Measurements from ENCODE around the gene SLC38A2. TPM values are rescaled to one million over a fixed set of nuclear protein-coding genes. Genes with fewer than 3 reads are reported as not detected.

SLC38A2 gene
- polyA plus RNA-seq, 1 donor from 2014 or later = 143 TPM

GRCh38 chr12:46376579-46376978 is 4.0 kb upstream of the SLC38A2 start:
- Histone ChIP-seq H2AFZ (ENCODE audit: low read depth, low read length) (no peak overlapping the region), H3K4me2 (ENCODE audit: low read length) (no peak overlapping the region), H3K9me2 (ENCODE audit: insufficient read depth, low read length) (no peaks in the 10 kb centered on the region), H3K9me3 (ENCODE audit: low read length) (no peaks in the 10 kb centered on the region), H3K27me3 (ENCODE audit: insufficient read depth, low read depth, low read length) (no peaks in the 10 kb centered on the region), H3K9ac (ENCODE audit: low read length) (no peak overlapping the region), H3K27ac (ENCODE audit: low read length) (no peak overlapping the region), H3K36me3 (ENCODE audit: insufficient read depth, low read length) (no peaks in the 10 kb centered on the region), H3F3A (ENCODE audit: insufficient read depth, low read length, poor library complexity, severe bottlenecking) (no peaks in the 10 kb centered on the region), H3K4me3 (ENCODE audit: low read length) (no peak overlapping the region), H3K79me2 (replicated peaks; ENCODE audit: insufficient read depth, low read length) (peaks cover 5% of the 10 kb centered on the region), H4K20me1 (ENCODE audit: insufficient read depth) (no peaks in the 10 kb centered on the region)
- TF ChIP-seq EP300 (conservative IDR thresholded peaks at IDR 0.05; ENCODE audit: poor library complexity, severe bottlenecking) (no peak), EZH2 (IDR thresholded peaks at IDR 0.05; ENCODE audit: borderline replicate concordance, insufficient read depth, low read length, poor library complexity, severe bottlenecking) (no peak), SMC3 (conservative IDR thresholded peaks at IDR 0.05; ENCODE audit: poor library complexity) (no peak), MXI1 (conservative IDR thresholded peaks at IDR 0.05; ENCODE audit: poor library complexity, severe bottlenecking) (no peak), RAD21 (conservative IDR thresholded peaks at IDR 0.05) (no peak), TAF1 (IDR thresholded peaks at IDR 0.05; ENCODE audit: low read depth) (no peak), POLR2AphosphoS5 (IDR thresholded peaks at IDR 0.05) (no peak)
- TF ChIP-seq, protein P1, sequence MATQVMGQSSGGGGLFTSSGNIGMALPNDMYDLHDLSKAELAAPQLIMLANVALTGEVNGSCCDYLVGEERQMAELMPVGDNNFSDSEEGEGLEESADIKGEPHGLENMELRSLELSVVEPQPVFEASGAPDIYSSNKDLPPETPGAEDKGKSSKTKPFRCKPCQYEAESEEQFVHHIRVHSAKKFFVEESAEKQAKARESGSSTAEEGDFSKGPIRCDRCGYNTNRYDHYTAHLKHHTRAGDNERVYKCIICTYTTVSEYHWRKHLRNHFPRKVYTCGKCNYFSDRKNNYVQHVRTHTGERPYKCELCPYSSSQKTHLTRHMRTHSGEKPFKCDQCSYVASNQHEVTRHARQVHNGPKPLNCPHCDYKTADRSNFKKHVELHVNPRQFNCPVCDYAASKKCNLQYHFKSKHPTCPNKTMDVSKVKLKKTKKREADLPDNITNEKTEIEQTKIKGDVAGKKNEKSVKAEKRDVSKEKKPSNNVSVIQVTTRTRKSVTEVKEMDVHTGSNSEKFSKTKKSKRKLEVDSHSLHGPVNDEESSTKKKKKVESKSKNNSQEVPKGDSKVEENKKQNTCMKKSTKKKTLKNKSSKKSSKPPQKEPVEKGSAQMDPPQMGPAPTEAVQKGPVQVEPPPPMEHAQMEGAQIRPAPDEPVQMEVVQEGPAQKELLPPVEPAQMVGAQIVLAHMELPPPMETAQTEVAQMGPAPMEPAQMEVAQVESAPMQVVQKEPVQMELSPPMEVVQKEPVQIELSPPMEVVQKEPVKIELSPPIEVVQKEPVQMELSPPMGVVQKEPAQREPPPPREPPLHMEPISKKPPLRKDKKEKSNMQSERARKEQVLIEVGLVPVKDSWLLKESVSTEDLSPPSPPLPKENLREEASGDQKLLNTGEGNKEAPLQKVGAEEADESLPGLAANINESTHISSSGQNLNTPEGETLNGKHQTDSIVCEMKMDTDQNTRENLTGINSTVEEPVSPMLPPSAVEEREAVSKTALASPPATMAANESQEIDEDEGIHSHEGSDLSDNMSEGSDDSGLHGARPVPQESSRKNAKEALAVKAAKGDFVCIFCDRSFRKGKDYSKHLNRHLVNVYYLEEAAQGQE (IDR thresholded peaks at IDR 0.05; ENCODE audit: borderline replicate concordance) = no peak
- TF ChIP-seq, protein P2, sequence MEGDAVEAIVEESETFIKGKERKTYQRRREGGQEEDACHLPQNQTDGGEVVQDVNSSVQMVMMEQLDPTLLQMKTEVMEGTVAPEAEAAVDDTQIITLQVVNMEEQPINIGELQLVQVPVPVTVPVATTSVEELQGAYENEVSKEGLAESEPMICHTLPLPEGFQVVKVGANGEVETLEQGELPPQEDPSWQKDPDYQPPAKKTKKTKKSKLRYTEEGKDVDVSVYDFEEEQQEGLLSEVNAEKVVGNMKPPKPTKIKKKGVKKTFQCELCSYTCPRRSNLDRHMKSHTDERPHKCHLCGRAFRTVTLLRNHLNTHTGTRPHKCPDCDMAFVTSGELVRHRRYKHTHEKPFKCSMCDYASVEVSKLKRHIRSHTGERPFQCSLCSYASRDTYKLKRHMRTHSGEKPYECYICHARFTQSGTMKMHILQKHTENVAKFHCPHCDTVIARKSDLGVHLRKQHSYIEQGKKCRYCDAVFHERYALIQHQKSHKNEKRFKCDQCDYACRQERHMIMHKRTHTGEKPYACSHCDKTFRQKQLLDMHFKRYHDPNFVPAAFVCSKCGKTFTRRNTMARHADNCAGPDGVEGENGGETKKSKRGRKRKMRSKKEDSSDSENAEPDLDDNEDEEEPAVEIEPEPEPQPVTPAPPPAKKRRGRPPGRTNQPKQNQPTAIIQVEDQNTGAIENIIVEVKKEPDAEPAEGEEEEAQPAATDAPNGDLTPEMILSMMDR (IDR thresholded peaks at IDR 0.05; ENCODE audit: poor library complexity, severe bottlenecking) = no peak

- Histone ChIP-seq H3K79me2 (replicated peaks; ENCODE audit: insufficient read depth, low read length) (peaks cover 22% of the 10 kb centered on the region), H3K36me3 (ENCODE audit: insufficient read depth, low read length) (no peaks in the 10 kb centered on the region), H3K9me3 (ENCODE audit: low read length) (no peaks in the 10 kb centered on the region), H3F3A (ENCODE audit: insufficient read depth, low read length, poor library complexity, severe bottlenecking) (no peaks in the 10 kb centered on the region), H3K4me2 (ENCODE audit: low read length) (no peak overlapping the region), H3K9ac (ENCODE audit: low read length) (no peak overlapping the region), H3K9me2 (ENCODE audit: insufficient read depth, low read length) (no peaks in the 10 kb centered on the region), H3K27ac (ENCODE audit: low read length) (no peak overlapping the region), H3K27me3 (ENCODE audit: insufficient read depth, low read depth, low read length) (no peaks in the 10 kb centered on the region), H3K4me3 (ENCODE audit: low read length) (no peak overlapping the region), H2AFZ (ENCODE audit: low read depth, low read length) (no peak overlapping the region), H4K20me1 (ENCODE audit: insufficient read depth) (no peaks in the 10 kb centered on the region)
- TF ChIP-seq EP300 (conservative IDR thresholded peaks at IDR 0.05; ENCODE audit: poor library complexity, severe bottlenecking) (no peak), EZH2 (IDR thresholded peaks at IDR 0.05; ENCODE audit: borderline replicate concordance, insufficient read depth, low read length, poor library complexity, severe bottlenecking) (no peak), POLR2AphosphoS5 (IDR thresholded peaks at IDR 0.05) (no peak), RAD21 (conservative IDR thresholded peaks at IDR 0.05) (no peak), SMC3 (conservative IDR thresholded peaks at IDR 0.05; ENCODE audit: poor library complexity) (no peak), TAF1 (IDR thresholded peaks at IDR 0.05; ENCODE audit: low read depth) (no peak), MXI1 (conservative IDR thresholded peaks at IDR 0.05; ENCODE audit: poor library complexity, severe bottlenecking) (no peak)
- TF ChIP-seq, protein P2 (IDR thresholded peaks at IDR 0.05; ENCODE audit: poor library complexity, severe bottlenecking) = no peak
- TF ChIP-seq, protein P1 (IDR thresholded peaks at IDR 0.05; ENCODE audit: borderline replicate concordance) = no peak
These were observed 2.1 kb upstream of the SLC38A2 start for GRCh38 chr12:46374711-46375110.
